Activated CD4-positive, alpha-beta memory T cell treated with anti-CD3 and anti-CD28 coated beads, Interleukin-2, amount 10 ng/mL, durations not matched to agents 7 days and 5 days (primary cell): ENCODE measurements around the gene ADORA1. TPM values are rescaled to one million over a fixed set of nuclear protein-coding genes. Genes with fewer than 3 reads are reported as not detected.

Experiments
- total RNA-seq, 2 experiments: library from RNA; stranded (reverse); gene quantifications; one replicate each; pipeline ENCODE4 v1.2.3, GENCODE V29; 2021

Gene ADORA1
- total RNA-seq, 2 experiments from 2014 or later: 0.40 TPM; not detected in 1

Other genes starting within 250 kb of the ADORA1 start
- gene RABIF, start 238.6 kb upstream of the ADORA1 start, total RNA-seq: 10 to 100 TPM; 12.9 to 13.1 TPM
- gene KLHL12, start 200.5 kb upstream of the ADORA1 start, total RNA-seq: 10 to 100 TPM; 27.1 to 28.9 TPM
- 10 to 100 TPM; 72.6 to 78.1 TPM for gene ADIPOR1, start 169.4 kb upstream of the ADORA1 start, total RNA-seq
- 10 to 100 TPM; 19.2 to 20.2 TPM for gene CYB5R1, start 160.5 kb upstream of the ADORA1 start, total RNA-seq
- gene TMEM183A, start 120.4 kb upstream of the ADORA1 start, total RNA-seq: 10 to 100 TPM; 69.1 to 72.6 TPM
- 10 to 100 TPM; 28.9 to 29.3 TPM for gene PPFIA4, start 101.2 kb upstream of the ADORA1 start, total RNA-seq
- gene MYOG, start 41.7 kb upstream of the ADORA1 start, total RNA-seq: not detected
- not detected for gene MYBPH, start 48.1 kb downstream of the ADORA1 start, total RNA-seq
- not detected for gene CHI3L1, start 59.0 kb downstream of the ADORA1 start, total RNA-seq
- gene CHIT1, start 101.9 kb downstream of the ADORA1 start, total RNA-seq: under 1 TPM; 0.15 to 0.55 TPM
- gene BTG2, start 177.8 kb downstream of the ADORA1 start, total RNA-seq: 100 to 1,000 TPM; 116 TPM
- under 1 TPM; 0.23 to 0.45 TPM for gene FMOD, start 223.4 kb downstream of the ADORA1 start, total RNA-seq